Measurements from ENCODE around the gene FRMD4A.

GRCh38 chr10:13775786-13776775, 554.6 kb downstream of the FRMD4A start:
- TF ChIP-seq, protein P1, sequence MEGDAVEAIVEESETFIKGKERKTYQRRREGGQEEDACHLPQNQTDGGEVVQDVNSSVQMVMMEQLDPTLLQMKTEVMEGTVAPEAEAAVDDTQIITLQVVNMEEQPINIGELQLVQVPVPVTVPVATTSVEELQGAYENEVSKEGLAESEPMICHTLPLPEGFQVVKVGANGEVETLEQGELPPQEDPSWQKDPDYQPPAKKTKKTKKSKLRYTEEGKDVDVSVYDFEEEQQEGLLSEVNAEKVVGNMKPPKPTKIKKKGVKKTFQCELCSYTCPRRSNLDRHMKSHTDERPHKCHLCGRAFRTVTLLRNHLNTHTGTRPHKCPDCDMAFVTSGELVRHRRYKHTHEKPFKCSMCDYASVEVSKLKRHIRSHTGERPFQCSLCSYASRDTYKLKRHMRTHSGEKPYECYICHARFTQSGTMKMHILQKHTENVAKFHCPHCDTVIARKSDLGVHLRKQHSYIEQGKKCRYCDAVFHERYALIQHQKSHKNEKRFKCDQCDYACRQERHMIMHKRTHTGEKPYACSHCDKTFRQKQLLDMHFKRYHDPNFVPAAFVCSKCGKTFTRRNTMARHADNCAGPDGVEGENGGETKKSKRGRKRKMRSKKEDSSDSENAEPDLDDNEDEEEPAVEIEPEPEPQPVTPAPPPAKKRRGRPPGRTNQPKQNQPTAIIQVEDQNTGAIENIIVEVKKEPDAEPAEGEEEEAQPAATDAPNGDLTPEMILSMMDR (IDR thresholded peaks at IDR 0.05; ENCODE audit: low read length) = no peak
- TF ChIP-seq EZH2 (optimal IDR thresholded peaks at IDR 0.05; ENCODE audit: low read depth, low read length) = no peak

Data from MM.1S (cell line).